Pons (tissue), 1 donor: ENCODE data around the gene CSGALNACT2.
A peak's percentile ranks its signal among the peaks of the same experiment; 100 is the strongest.

ENCODE experiments used
- DNase-seq: peaks from one replicate; pipeline ENCODE4 v3.0.0-alpha.2; 2016; ENCODE audit warnings: low spot score

The CSGALNACT2 gene

DNA sequence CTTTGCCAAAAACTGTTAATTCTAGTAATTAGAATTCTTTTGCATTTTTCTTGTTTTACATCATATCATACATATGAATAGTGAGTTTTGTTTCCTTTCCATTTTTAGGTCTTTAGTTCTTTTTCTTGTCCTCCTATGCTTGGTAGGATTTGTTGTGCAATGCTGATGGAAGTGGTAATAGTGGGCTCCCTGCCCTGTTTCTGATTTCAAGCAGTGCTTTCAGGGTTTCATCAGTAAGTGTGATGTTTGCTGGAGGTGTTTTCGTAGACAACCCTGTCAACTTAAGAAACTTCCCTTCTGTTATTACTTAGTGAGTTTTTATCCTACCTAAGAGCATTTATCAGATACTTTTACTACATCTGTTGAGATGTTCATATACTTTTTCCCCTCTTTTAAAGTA is 50.5 kb downstream of the CSGALNACT2 start:
- DNase-seq: no peak

DNA sequence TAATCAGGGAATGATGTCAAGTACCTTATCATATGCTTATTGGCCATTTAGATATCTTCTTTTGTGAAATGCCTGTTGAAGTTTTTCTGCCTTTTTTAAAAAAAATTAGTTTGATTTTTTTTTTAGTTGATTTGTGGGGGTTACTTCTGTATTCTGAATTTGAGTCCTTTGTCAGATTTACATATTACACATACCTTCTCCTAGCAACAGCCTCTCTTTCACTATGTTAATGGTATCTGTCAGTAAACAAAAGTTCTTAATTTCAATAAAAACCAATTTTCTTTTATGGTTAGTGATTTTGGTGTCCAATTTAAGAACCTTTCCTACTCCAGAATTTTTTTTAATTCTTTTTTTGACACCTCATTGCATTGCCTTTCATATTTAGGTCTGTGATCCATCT is 52.0 kb downstream of the CSGALNACT2 start:
- DNase-seq: no peak

DNA sequence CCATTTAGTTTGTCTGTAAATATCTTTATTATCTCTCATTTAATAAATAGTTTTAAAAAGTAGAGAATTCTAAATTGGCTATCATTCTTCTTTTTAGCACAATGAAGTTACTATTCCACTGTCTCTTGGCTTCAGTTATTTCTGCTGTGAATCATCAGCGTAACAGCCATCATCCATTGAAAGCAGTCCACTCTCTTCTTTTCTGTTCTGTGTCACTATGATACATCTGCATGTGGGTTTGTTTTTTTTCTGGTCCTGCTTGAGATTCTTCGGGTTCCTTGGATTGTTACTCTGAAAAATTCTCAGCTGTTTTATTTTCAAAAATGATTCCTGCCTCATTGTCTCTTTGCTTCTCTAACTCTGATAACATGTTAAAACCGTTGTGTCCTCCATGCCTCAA is 52.5 kb downstream of the CSGALNACT2 start:
- DNase-seq: peak; percentile 75

DNA sequence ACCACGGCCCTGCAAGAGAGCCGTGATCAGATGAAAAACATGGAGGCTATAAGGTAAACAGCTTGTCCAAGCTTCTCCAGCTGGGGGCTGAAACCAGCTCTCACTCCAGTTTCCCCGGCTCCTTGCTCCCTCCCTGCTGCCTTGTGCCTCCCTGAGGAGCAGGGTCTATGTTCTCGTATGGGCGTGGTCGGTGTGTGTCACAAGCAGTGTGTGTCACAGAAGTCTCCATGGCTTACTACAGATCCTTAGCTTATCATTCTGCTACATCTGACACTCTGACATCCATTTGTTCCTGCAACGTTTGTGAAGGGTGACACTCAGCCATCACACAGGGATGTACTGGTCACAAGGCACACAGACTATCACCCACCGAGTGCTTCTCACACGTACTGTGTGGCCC is 54.6 kb downstream of the CSGALNACT2 start:
- DNase-seq: no peak

DNA sequence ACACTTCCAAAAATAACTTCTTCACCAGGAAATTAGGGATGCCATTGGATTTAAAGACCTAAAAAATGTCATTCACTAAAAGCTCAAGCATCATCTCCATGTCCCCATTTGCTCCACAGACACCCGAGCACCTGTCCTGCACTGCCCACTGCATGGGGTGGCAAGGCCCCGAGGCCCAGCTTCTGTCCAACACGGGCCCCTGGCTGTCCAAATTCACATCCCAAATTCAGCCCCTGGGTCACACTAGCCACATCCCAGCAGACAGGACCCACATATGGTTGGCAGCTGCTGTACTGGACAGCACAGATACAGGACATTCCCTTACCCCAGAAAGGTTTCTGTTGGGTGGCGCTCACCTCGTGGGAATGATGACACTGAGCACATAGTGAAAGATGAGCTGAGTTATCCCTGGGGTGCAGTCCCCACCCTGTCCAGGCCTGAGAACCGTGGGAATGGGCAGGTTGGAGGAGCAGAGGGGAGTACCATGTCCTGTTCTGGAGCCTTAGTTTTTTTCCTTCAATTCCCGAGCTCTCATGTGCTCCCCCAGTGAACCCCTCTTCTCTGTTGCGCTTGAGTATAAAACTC is 55.3 kb downstream of the CSGALNACT2 start:
- no peak for DNase-seq

DNA sequence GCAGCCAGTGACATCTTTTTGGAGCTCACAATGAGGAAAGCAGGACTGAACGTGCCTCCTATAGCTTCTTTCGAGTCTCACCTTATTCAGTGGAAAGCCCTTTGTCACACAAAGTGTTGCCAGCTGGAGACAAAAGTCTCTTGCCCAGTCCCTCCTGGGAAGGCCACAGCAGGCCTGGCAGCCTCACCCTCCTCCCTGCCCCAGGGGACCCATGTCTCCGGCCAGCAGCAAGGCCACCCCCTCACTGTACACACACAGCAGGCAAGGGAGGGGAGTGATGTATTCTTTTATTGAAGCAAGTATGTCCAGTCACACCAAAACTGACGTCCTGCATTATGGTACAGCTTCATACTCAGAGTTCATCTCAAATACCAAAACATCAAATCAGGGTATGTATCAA is 56.0 kb downstream of the CSGALNACT2 start:
- no peak for DNase-seq

DNA sequence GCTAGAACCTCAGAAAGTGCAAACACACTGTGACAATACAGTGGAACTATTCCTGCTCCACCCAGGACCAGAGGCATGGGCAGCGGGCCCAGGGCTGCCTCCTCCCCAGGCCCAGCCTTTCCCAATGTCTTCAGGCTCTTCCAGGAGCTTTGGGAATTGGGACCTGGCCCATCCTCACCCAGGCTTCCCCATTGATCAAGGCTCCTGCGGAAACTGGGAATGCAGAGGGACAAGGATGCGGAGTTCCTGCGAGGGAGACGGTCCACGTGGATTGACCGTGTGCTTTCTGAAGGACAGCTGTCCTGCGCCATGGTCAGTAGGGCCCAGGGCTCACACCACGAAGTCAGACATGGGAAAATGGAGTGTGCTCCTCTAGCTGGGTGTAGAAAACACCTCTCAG is 56.6 kb downstream of the CSGALNACT2 start:
- no peak for DNase-seq

DNA sequence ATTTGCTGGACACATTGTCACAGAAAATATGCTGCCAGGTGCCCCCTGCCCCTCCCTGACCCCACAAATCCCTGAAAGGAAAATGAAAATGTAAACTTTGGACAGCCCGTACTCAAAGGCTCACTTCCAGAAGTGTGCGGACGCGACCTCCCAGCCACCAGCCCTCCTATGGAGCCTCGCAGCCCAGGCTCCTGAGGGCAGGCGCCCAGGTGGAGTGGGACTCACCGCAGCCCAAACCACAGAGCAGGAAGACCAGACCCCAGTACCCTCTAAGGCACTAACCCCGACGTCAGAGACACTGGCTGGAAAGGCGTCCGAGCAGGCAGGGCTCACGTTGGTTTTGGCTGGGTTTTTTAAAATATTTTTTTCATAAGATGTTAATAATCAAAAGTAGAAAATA is 57.3 kb downstream of the CSGALNACT2 start:
- no peak for DNase-seq

DNA sequence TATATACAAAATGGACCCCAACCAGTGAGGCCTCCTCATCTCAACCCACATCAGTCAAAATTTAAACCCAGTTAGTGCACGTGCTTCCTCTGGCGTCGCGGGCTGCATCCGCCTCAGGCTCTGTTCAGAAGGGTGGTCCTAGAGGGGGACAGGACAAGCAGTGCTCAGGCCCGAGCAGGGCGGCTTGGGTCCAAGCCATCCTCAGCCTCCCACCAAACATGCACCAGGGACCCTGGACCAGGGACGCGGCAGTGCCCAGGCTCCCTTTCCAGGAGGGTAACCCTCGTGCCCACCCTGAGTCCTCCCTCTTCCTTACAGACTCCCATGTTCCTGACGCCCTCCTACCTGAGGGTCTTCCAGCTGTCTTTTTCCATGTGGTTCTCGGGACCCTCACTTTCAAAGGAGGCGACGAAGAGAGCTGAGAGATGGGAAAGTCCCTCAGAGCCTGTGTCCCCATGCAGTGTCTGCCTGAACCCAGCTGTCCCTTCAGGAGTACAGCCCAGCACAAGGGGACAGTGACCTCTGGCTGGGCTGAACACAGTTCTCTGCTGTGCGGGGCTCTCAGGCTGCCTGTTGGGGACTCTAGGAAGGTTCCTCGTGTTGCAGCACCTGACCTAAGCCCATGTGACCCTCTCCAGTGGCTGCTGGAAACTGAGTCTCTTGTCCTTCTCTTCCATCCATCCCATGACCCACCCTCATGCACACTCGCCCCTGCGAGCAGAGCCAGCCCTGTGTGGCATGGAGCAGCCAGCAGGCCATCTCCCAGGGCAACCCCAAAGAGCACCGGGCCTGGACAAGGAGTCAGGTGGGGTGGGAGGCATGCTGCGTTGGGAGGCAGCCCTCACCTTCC is 58.1 kb downstream of the CSGALNACT2 start:
- DNase-seq: no peak

DNA sequence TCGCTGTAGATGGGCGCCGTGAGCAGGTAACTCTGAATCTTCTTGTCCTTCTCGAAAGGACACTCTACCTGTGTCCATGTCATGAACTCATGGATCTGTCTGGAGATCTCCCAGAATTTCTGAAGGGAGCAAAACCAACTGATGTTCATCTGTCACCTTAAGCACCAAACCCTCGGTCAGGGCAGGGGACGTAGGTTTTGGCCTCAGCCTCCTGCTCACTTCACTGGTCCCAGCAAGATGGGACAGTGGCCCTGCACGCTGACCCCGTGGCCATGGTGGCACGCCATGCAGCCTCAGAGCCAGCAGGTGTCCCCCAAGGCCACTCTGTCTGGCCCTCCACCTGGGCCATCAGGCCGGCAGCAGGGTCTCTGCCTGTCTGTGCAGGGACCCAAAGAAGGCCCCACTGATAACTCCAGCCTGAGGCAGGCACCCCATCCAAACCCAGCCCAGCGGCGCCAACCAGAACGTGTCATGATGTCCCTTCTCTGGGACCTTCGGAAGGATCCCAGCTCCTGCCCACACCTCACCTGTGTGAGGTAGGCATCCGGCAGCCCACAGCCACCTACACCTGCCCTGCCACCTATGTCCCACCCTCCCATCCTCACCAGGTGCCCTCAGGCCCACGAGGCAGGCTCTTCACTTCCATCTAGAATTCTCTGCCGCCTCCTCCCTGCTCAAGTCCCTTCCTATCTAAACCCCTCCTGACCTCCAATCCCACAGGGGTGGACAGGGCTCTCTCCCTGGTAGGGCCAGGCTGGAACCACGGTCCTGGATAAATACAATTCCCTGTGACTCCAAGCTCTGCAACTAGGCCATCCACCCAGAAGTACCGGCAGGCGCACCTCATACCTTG is 59.0 kb downstream of the CSGALNACT2 start:
- DNase-seq: no peak

DNA sequence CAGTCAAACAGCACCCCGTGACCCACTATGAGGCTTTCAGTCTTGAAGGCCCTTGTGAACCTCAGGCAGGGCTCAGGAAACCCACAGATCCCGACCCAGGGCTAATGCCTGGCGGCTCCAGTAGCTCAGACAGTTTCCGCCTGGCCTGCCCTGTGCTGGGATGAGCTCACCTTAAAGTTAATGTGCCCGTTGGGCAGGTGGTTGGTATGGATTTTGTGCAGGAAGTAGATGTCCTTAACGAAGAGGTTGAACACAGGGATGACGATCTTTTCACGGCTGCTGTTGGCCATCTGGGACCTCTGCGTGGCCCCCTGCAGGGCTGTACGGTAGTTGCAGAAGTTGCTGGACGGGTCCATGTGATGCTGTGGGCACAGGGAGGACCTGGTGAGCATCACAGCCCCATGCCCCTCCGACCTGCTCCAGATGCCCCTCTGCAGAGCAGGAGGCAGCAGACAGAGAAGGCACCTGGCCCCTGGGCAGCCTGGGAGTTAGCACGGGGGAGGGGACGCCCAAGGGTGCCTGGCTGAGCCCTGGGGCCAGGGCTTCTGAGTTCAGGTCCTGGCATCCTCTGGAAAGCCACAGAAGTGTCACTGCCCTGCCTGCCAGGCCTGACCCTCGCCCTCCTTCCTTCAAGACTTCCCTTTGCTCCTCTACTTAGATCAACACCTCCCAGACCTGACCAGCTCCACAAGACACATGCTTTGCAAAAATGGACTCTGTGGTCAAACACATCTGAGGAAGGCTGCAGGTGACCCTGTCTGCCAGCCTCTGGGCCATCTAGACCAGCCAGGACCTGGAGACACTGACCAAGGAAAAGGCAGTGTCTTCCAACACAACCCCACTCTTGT is 59.8 kb downstream of the CSGALNACT2 start:
- no peak for DNase-seq

DNA sequence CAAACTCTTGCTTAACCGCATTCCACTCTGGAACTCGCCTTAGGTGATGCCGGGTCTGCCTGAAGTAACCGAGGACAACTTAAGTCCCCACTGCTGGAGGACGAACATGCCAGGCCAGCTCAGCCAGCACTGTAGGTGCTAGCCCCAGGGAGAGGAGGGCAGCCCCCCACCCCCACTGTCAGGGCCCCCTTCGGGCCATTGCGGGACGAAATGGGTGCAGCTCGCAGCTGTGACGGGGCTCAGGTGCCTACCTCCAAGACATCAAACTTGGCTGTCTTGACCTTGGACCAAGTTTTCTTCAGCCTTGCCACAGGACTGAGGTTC is 60.4 kb downstream of the CSGALNACT2 start:
- DNase-seq: no peak

DNA sequence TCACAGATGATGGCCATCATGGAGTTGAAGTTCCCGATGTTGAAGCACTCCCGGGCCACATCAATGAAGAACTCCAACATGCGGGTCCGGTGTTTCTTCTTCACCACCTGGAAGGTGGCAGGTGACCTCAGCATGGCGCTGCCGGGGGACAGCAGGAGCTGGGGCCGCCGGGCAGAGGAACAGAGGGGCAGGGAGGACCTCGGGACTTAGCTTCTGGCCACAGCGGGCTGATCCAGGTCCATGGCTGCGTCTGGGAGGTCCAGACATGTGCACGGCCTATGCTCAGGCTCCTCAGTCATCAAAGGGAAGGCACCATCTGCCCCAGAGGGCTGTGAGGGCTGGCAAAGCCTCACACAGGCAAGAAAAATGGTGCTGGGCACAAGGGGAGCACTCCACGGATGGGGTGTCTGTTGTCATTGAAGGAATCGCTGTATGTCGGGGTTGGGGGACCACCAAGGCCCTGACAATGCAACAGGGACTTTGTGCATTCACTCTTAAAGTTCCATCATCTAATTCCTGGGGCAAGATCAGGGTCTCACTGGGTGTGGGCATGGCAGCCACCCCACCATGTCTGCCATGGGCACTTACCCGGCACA is 60.9 kb downstream of the CSGALNACT2 start:
- DNase-seq: no peak

DNA sequence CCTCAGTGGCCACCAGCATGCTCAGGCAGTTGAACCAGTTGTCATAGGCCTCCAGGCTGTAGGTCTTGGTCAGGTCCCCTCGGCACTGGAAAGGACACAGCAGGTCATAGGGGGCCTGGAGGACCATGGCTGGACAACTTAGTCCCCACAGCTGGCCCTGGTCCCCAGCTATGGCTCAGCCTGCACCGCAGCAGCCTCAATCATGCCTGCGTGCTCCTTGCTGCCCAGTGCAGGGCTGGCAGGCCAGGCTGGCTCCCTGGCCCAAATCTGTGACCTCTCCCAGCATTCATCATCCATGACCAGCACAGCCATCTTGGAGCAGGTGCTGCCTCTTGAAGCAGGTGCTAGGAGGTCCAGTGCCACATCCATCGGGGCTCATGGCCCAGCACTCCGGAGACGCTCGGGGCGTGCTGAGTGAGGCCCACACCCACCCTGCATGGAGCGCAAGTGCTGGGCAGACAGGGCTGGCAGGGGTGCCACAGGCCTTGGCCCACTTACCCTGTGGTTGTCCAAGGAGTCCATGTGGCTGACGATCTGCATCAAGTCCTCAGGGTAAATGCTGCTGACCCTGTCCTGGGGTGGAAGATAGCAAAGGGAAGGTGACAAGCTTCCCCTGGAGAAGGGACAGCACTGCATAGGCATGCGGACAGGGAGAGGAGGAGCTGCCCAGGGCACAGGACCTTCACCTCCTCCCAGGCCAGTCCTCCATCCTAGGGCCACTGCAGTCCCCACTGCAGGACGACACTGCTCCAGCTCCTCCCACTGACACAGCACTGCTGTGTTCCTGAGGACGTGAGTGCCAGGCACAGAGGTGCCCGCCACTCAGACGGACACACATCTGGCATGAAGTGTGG is 61.7 kb downstream of the CSGALNACT2 start:
- no peak for DNase-seq

DNA sequence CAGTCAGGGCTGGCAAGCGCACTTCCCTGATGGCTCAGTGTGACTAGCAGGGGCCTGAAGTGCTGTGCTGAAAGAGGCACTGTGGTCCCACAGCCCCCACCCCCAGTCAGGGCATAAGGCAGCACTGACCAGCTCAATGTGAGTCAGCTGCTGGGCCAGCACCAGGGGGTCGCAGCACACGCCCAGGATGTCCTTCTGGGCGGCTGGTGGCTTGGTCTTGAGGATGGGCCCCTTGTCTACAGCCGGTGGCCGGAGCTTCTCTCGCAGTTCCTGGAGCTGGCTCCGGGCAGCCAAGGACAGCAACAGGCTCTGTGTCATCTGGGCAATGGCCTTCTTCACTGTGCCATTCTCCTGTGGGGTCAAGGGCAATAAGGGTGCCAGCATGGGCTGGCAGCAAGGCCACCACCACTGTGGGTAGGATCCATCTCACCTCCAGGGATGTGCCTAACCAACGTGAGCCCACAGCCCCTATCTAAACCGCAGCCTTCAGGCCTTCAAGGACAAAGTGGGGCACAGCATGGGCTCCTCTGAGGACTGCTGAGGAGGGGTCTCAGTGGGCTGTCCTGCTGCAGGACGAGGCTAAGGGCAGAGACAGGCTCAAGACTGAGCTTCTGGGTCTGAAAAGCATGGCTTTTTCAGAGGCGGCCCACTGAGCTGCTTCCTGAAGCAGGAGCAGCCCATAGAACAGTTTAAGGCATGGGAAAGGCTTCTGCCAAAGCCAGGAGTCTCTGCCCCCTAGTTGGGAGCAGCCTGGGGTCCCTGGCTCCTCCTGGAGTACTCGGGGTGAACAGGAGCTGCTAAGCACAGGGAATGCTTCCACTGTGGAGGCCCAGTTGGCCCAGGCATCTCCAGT is 62.5 kb downstream of the CSGALNACT2 start:
- DNase-seq: no peak

DNA sequence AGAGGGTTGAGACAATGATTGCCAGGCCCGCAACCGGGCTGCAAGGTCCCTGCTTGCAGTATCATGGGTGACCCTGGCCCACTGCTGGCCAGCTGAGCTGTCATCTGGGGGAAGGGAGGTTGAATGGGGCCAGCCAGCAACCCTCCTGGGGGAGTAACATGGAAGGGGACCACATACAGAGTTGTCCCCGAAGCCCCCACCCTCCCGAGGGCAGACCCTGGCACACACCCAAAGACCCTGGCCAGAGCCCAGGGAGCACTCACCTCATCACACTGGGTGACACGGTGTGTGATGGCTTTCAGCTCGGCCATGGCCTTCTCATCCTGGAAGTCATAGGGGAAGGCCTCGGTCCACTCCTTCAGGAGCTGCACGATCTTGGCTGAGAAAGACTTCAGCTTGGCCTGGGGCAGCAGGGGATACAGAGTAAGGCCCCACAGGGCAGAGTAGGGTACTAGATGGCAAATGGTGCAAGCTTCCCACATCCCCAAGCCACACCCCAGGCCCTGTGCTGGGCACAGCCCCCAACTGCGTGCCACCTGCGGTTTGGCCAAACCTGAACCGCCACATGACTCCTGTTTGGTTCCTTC is 63.4 kb downstream of the CSGALNACT2 start:
- no peak for DNase-seq

DNA sequence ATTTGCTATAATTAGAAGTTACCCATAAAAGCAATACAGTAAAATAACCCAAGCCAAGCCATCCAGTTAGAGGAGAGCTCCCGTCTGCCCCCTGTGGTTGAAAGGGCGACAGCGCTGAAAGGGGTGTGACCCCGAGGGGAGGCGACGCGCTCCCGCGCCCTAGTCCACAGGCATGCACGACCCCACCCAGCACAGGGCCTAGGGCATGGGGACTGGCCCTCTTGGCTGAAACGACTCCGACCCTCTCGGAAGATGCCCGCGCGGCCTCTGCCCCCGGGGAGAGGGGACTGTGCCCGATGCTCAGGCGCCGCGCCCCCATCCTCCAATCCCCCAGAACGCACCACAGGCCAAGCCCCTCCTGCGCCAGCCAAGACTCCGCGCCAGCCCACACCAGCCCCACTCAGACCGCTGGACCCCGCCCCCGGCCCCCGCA is 64.0 kb downstream of the CSGALNACT2 start:
- DNase-seq: peak; percentile 48

DNA sequence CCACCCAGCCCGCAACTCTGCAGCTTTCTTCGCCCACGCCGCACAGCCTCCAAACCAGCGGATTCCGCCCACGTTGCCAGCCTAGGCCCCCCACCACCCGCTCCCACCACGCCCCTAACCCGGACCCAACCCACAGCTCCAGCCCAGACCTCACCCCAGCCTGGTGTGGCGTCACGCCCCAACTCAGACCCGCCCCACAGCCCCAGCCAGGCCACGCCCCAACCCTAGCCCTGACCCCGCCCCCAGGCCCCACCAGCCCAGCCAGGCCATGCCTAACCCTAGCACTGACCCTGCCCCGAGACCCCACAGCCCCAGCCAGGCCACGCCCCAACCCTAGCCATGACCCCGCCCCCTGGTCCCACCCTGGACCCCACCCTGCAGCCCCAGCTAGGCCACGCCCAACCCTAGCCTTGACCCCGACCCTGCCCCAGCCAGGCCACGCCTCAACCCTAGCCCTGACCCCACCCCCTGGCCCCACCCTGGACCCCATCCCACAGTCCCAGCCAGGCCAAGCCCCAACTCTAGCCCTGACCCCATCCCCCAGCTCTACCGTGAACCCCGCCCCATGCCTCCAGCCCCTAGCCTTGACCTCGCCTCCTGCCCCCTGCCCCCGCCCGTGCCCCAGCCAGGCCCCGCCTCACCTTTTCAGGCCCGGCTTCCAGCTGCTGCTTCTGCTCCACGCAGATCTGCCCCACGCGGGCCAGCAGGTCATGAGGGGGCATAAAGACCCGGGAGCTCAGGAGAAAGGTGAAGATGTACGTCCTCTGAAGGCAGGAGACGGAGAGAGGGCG is 64.6 kb downstream of the CSGALNACT2 start:
- DNase-seq: no peak
